DND-41 (cell line): Measurements from ENCODE around the gene DIS3L2.

Source experiments
- EZH2 ChIP-seq: IDR thresholded peaks from 3 replicates; pipeline ENCODE4 v1.6.1; 2012; ENCODE audit warnings: borderline replicate concordance, low read depth, mild to moderate bottlenecking, moderate library complexity, low read length, inconsistent platforms; ENCODE audit not compliant: severe bottlenecking
- TF ChIP-seq, protein P1 (sequence below): IDR thresholded peaks from 2 replicates; pipeline ENCODE4 v1.5.1; 2012; ENCODE audit warnings: borderline replicate concordance, low read length, moderate library complexity, mild to moderate bottlenecking; ENCODE audit not compliant: poor library complexity, severe bottlenecking; ENCODE audit errors: extremely low read depth

DNA sequence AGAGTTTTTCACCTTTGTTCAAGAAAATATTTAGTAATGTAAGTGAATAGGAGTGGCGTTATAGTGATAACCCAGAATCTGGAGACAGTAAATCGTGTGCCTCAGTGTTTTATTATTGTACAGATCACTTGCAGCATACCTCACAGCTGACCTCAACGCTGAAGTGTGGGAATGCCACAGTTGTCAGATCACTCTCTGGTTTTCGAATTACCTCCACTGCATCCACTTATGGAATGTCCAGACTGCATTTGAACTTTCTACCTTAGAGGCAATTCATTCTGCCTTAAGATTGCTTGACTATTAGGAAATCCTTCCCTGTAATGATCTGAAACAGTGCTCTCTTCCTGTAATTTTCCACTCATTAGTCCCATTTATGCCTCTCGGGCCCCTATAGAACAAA, 252.5 kb downstream of the DIS3L2 start:
- no peak for TF ChIP-seq EZH2
- TF ChIP-seq, protein P1, sequence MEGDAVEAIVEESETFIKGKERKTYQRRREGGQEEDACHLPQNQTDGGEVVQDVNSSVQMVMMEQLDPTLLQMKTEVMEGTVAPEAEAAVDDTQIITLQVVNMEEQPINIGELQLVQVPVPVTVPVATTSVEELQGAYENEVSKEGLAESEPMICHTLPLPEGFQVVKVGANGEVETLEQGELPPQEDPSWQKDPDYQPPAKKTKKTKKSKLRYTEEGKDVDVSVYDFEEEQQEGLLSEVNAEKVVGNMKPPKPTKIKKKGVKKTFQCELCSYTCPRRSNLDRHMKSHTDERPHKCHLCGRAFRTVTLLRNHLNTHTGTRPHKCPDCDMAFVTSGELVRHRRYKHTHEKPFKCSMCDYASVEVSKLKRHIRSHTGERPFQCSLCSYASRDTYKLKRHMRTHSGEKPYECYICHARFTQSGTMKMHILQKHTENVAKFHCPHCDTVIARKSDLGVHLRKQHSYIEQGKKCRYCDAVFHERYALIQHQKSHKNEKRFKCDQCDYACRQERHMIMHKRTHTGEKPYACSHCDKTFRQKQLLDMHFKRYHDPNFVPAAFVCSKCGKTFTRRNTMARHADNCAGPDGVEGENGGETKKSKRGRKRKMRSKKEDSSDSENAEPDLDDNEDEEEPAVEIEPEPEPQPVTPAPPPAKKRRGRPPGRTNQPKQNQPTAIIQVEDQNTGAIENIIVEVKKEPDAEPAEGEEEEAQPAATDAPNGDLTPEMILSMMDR: no peak
